HG02642 (cell line): ENCODE data around the gene ALS2CL.

ENCODE experiments used
- ATAC-seq: cut with Tn5 transposase; IDR thresholded peaks from one replicate; pipeline ENCODE4 v1.9.1; 2021; ENCODE audit warnings: mild to moderate bottlenecking; ENCODE audit not compliant: unreplicated experiment, poor library complexity

The ALS2CL gene

DNA sequence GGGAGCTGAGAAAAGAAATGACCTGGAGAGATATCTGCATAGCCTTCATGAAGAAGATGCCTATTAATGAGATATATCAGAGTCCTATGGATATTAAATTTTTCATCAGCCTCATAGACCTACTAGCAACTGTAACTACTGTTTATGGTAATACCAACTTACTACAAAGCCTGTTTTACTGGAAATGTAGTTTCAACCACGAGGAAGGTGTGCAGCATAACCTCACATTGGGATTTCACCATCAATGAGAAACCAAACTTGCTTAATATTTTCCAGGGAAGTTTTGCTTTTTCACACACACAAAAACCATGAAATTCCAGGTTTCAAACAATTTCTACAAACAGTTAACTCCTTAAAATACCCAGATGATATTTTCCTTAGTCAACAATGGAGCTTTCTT, 49.8 kb downstream of the ALS2CL start:
- ATAC-seq: no peak

- no peak for ATAC-seq
Measured at GRCh38 chr3:46642971-46643370, 50.5 kb downstream of the ALS2CL start.

DNA sequence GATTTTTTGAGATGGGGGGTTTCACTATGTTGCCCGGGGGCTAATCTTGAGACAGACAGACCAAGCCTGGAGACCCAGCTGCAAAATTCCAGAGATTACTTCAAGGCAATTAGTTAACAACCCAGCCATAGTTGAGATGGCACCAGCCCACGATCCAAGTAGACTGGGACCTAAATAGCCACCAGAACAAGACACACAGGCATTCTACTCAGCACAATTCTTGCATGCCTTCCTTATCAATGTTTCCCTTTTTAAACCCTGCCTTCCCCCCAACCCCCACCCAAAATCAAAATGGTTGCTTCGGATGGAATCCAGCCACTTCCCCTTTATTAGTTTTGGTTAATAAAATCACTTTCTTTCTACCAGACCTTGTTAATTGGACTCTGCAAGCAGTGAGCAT, 52.6 kb downstream of the ALS2CL start:
- no peak for ATAC-seq

DNA sequence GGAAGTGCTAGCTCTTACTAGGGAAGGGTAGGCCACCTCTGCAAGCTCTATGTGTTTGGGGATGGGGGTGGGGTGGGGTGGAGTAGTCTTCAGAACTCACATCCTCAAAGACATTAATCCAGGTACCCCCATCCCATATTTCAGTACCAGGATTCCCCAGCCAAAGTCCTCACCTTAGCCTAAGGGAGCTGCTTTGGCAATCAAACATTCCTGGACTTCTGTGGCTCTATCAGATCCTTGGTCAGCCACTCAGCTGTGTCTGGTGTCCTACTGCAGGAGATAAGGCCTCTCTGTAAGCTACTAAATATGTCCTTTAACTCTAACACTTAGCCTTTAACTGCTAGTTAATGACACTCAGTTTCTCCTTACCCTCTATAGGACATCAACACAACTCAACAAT, 54.3 kb downstream of the ALS2CL start:
- no peak for ATAC-seq

DNA sequence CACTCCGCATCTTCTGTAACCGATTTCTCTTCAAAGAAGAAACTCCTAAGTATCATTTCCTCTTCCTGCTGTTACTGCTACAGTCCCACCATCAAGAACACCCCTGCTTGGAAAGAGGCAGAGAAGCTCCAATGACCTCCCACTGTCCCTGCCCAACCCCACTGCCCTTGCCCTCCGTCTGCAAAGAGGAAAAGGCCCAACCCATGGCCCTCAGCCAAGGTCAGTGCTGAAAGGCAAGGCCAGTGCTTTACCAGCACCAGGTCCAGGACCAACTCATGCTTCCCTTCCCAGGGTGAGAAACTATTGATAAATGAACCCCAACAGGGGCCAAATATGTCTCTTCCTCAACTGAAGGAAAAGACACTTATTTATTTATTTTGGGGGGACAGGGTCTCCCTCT, 58.6 kb downstream of the ALS2CL start:
- ATAC-seq: no peak

DNA sequence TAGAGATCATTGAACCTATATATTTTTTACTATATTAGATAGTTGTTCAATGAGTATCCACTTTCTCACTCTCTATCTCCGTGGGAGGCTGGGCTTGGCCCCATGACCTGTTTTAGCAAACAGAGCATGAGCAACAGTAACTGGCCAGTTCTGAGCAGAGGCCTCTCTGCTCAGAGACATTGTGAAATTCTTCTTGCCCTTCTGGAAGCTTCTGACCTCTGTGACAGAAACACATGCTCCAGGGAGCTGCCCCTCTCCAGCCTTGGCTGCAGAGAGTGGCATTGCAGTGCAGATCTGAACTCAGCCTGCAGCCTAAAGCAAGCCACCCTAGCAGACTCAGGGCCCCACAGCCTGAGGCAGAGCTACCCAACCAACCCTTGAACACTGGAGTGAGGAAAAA, 60.7 kb downstream of the ALS2CL start:
- no peak for ATAC-seq

GRCh38 chr3:46629551-46630517, 63.6 kb downstream of the ALS2CL start:
- peak; percentile 78 for ATAC-seq

DNA sequence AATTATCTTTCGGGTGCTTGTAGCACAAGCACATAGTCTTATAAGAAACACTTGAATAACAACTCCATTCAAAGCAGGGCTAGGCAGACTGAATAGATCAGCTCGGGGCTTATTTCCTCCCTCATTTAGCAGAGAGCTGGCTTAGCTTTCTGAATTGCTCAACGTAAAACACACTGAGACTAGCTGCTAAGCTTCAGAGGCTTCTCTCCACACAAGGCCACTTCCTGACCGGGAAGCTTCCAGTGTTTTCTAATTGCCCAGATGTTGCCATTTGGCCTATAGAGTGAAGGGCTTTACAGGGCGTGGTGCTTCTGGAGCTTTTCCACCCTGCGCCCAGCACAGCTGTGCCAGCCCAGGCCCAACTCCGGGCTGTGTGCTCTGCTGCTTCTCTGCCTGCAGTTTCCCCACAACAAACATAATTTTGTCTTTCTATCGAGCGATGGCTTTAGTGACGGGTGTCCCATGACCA, 64.5 kb downstream of the ALS2CL start:
- no peak for ATAC-seq

- ATAC-seq: no peak
Measured at GRCh38 chr3:46627078-46627477, 66.4 kb downstream of the ALS2CL start.

- ATAC-seq: no peak
Measured at GRCh38 chr3:46626039-46626438, 67.4 kb downstream of the ALS2CL start.

GRCh38 chr3:46624975-46625490, 68.4 kb downstream of the ALS2CL start:
- no peak for ATAC-seq

DNA sequence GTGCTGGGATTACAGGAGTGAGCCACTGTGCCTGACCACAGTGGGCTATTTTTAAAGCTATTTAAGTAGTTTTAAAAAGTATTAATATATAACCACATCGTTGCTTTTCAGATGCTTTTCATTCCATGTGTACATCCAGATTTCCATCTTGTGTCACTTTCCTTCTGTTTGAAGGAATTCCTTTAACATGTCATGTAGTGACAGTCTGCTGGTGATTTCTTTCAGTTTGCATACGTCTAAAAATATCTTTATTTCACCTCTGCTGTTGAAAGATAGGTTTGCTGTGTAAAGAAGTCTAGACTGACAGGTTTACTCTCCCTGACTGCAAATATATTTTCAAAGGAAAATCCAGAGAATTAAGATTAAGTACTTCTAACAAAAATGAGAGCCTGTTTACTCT, 68.9 kb downstream of the ALS2CL start:
- ATAC-seq: no peak

- no peak for ATAC-seq
Measured at GRCh38 chr3:46619845-46620778, 73.4 kb downstream of the ALS2CL start.
